Ovary (tissue), 9 donors: ENCODE measurements around the gene ARID1B. TPM values are rescaled to one million over a fixed set of nuclear protein-coding genes. Genes with fewer than 3 reads are reported as not detected.

Source experiments
- DNase-seq, 5 donors: peaks; one replicate each; pipeline ENCODE4 v3.0.0-alpha.2; 2019 to 2020
- H3K27ac ChIP-seq, 2 donors: fragments of 200-600 bp; one replicate each; pipeline versions ENCODE4 v1.5.1 to v1.8.0; 2019 to 2022
- H3K27me3 ChIP-seq: fragments of 200-600 bp; one replicate; pipeline ENCODE4 v1.8.0; 2022
- H3K36me3 ChIP-seq: fragments of 200-600 bp; sonication (generic); one replicate; pipeline ENCODE4 v1.5.1; 2019
- H3K4me1 ChIP-seq: one replicate; pipeline ENCODE4 v1.8.1; 2013; ENCODE audit warnings: mild to moderate bottlenecking, moderate library complexity; ENCODE audit not compliant: insufficient read depth
- H3K4me3 ChIP-seq: fragments of 200-600 bp; sonication (generic); one replicate; pipeline ENCODE4 v1.5.1; 2017
- H3K9me3 ChIP-seq, 2 donors: fragments of 200-600 bp in 1 of 2; sonication (generic) in 1 of 2; one replicate each; pipeline versions ENCODE4 v1.5.1 to v1.8.1; 2013 to 2019; ENCODE audit warnings: mild to moderate bottlenecking in 1 of 2, moderate library complexity in 1 of 2
- EP300 ChIP-seq: sonication (generic); formaldehyde crosslinking; IDR thresholded peaks from one replicate; pipeline ENCODE4 v1.6.1; 2017; ENCODE audit warnings: antibody characterized with exemption
- POLR2A ChIP-seq: fragments of 450-650 bp; IDR thresholded peaks from one replicate; pipeline ENCODE4 v1.6.1; 2017; ENCODE audit warnings: antibody characterized with exemption, mild to moderate bottlenecking, moderate library complexity
- WGBS, 3 donors: extraction: QIAGEN DNeasy Blood & Tissue Kit in 1 of 3; methylation state at CpG; one replicate each; pipeline versions ENCODE4 v1.1.5 to v1.1.7; 2013 to 2017; 5-methylcytosine and 5-hydroxymethylcytosine counted together
- intact Hi-C, 4 donors: fragments of 100-400 bp; cut with DNase I; formaldehyde crosslinking; loops; one replicate each; pipeline versions ENCODE4 v1.11.0 to v1.15.1; 2022 to 2023
- polyA plus RNA-seq, 2 donors: library from polyadenylated mRNA; stranded (reverse); fragments of 200-250 nt in 1 of 2; fragments of 350-450 nt in 1 of 2; fragmentation: Illumina TruSeq in 1 of 2; extraction: RNeasy Lipid Tissue Mini Kit (QIAGEN cat#74804) in 1 of 2; gene quantifications; one replicate each; pipeline ENCODE4 v1.2.3, GENCODE V29; 2013 to 2014
- total RNA-seq, 7 donors: library from RNA; depleted of rRNA in 2 of 7; stranded (reverse); fragments of >200 nt in 2 of 7; fragmentation: NEBNext Ultra II Directional in 3 of 7; extraction: Animal tissue kit (Norgen Biotek cat#: 25700) in 3 of 7; gene quantifications; one replicate each; pipeline versions ENCODE4 v1.1.0 to v1.2.4, GENCODE V29; 2016 to 2023
- TF ChIP-seq, protein P1 (sequence below), 3 donors: fragments of 450-650 bp in 2 of 3; fragments of 200-600 bp in 1 of 3; IDR thresholded peaks; one replicate each; pipeline versions ENCODE4 v1.5.1 to v1.8.0; 2016 to 2022; ENCODE audit warnings: antibody characterized with exemption in 3 of 3, mild to moderate bottlenecking in 1 of 3
- donor health status: DM: no; HTN: no; CAD: no; lungs with moderate emphysema.
- donor health status: DM: no; HTN: no; CAD: no.
- donor health status: Bipolar disorder and iron deficiency.
- donor health status: DM: yes; HTN: yes; CAD: no.
- donor health status: DM: no; HTN: no; CAD: no.
- donor health status: DM: yes; HTN: yes; CAD: no.

Gene ARID1B
- total and polyA plus RNA-seq, 9 donors = 33.2 to 144 (median 105) TPM

DNA sequence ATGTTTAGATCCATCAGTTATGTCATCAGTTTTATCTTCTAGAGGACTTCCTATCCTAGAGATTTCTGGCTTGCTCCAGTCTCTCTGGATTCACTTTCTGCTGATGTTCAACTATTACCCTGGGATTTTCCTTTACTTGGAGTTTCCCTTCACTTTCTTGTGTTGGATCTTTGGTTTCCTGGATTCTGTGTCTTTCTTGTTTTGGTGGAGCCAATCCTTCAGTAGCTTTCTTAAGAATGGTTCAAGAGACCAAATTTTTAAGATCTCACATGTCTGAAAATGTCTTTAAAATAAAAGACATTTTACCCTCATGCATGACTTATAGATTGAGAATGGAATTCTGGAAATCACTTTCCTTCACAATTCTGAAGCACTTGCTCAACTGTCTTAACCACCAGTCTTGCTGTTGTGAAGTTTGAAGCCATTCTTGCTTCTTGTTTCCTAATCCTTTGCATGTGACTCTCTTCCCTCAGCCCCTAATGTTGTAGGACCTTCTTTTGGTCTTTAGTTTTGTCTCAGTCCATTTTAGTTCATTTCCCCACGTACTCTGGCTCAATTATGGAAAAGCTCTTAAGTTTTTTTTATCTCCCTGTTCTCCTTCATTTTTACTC lies 87.9 kb downstream of the ARID1B start:
- 85 to 94% (median 88%) methylated on average over 1 of the region's 1 CpG for WGBS, 3 donors
- H3K9me3 ChIP-seq = no peaks in the 10 kb centered on the region
- H3K4me3 ChIP-seq = no peak overlapping the region
- TF ChIP-seq EP300 (no peak), POLR2A (no peak)
- TF ChIP-seq, protein P1, sequence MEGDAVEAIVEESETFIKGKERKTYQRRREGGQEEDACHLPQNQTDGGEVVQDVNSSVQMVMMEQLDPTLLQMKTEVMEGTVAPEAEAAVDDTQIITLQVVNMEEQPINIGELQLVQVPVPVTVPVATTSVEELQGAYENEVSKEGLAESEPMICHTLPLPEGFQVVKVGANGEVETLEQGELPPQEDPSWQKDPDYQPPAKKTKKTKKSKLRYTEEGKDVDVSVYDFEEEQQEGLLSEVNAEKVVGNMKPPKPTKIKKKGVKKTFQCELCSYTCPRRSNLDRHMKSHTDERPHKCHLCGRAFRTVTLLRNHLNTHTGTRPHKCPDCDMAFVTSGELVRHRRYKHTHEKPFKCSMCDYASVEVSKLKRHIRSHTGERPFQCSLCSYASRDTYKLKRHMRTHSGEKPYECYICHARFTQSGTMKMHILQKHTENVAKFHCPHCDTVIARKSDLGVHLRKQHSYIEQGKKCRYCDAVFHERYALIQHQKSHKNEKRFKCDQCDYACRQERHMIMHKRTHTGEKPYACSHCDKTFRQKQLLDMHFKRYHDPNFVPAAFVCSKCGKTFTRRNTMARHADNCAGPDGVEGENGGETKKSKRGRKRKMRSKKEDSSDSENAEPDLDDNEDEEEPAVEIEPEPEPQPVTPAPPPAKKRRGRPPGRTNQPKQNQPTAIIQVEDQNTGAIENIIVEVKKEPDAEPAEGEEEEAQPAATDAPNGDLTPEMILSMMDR (IDR thresholded peaks at IDR 0.05) = no peak
- DNase-seq = no peak
- H3K27ac ChIP-seq = no peak overlapping the region
- H3K27me3 ChIP-seq = no peaks in the 10 kb centered on the region
- H3K36me3 ChIP-seq = no peaks in the 10 kb centered on the region
- peaks cover 11% of the 10 kb centered on the region for H3K4me1 ChIP-seq
- intact Hi-C loops = no loop called here

DNA sequence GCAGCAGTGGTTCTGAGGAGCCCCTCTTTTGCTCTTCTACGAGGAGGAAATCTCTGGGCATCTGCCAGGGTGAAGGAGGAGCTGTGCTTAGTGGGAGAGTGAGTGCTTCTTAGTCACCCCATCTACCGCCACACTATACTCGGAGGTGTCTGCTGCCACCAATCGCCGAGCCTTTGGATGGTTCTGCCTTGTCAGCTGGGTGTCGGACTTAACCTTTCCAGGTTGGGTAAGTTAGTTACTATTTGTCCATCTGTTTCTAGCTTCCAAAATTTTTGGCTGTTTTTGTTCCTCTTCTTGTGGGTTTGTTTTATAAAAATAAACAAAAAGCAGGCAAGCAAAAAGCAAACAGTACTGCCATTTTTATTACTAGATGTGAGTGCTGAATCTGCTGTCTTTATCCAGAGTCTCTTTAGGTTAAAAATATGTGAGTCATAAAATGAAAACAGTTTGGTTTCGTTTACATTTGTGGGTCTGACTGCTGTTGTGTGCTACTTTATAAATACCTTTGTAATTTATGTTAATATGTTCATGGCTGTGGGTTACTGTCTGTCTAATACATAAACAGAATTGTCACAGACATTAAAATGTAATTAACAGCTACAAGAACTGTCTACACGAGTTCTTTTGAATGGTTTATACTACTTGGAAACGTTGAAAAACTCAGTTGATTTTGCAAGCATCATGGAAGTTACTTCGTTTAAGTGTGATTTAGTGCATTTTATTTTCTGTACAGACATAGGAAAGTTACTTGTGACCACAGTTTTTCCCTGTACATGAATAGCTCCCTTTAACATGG lies 89.2 kb downstream of the ARID1B start:
- H3K27me3 ChIP-seq = no peaks in the 10 kb centered on the region
- H3K4me3 ChIP-seq = no peak overlapping the region
- WGBS, 3 donors = 55 to 56% (median 55%) methylated on average over 10 of the region's 10 CpGs
- no peaks in the 10 kb centered on the region for H3K9me3 ChIP-seq
- H3K4me1 ChIP-seq = peaks cover 15% of the 10 kb centered on the region
- intact Hi-C loops = no loop called here
- TF ChIP-seq, protein P1 (IDR thresholded peaks at IDR 0.05) = no peak
- TF ChIP-seq EP300 = no peak
- no peak for TF ChIP-seq POLR2A
- no peak overlapping the region for H3K27ac ChIP-seq
- H3K36me3 ChIP-seq = no peaks in the 10 kb centered on the region
- DNase-seq = peak in 2 of 5 donors; percentile 33

DNA sequence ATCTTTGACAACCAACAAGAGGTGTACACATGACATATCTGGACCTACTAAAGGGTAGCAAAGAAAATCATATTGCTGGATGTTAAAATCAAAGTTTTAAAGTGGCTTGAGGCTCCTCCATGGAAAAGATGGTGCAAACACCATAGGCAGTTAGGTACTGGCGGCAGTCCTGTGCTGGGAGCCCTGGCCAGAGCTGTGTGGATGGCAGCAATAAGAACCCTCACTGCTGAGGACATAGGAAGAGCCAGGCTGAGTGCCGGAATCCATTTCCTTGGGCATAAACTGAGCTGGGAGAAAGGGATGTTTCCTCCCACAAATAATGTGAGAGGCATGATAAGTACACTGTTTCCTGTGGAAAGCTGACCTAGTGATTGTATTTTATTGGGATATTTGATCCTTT lies 89.9 kb downstream of the ARID1B start:
- H3K4me3 ChIP-seq = no peak overlapping the region
- DNase-seq = no peak
- H3K9me3 ChIP-seq = no peaks in the 10 kb centered on the region
- 67 to 76% (median 75%) methylated on average over 2 of the region's 2 CpGs for WGBS, 3 donors
- H3K36me3 ChIP-seq = no peaks in the 10 kb centered on the region
- H3K27me3 ChIP-seq = no peaks in the 10 kb centered on the region
- no peak overlapping the region for H3K27ac ChIP-seq
- H3K4me1 ChIP-seq = peaks cover 15% of the 10 kb centered on the region
- TF ChIP-seq POLR2A (no peak), EP300 (no peak)
- TF ChIP-seq, protein P1 (IDR thresholded peaks at IDR 0.05) = no peak
- intact Hi-C loops = no loop called here

DNA sequence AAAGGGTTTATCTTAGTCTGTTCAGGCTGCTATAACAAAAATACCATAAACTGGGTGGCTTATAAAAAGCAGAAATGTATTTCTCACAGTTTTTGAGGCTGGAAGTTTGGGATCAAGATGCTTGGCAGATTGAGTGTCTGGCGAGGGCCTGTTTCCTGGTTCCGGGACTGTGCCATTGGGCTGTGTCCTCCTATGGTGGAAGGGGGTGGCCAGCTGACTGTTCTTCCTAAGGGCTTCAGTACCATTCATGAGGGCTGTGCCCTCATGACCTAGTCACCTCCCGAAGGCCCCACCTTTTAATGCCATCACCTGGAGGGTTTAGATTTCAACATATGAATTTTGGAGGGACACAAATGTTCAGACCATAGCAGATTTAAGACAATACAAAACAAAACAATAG lies 91.2 kb downstream of the ARID1B start:
- Histone ChIP-seq H3K27me3 (no peaks in the 10 kb centered on the region), H3K4me3 (no peak overlapping the region), H3K36me3 (no peaks in the 10 kb centered on the region), H3K9me3 (no peaks in the 10 kb centered on the region), H3K4me1 (peaks cover 15% of the 10 kb centered on the region), H3K27ac (no peak overlapping the region)
- TF ChIP-seq, protein P1 (IDR thresholded peaks at IDR 0.05) = no peak
- TF ChIP-seq POLR2A (no peak), EP300 (no peak)
- WGBS, 3 donors = 87 to 92% (median 88%) methylated on average over 3 of the region's 3 CpGs
- intact Hi-C loops = no loop called here
- DNase-seq = no peak
